Sigmoid colon (tissue), 7 donors: ENCODE data around the gene FKBP4. TPM values are rescaled to one million over a fixed set of nuclear protein-coding genes. Genes with fewer than 3 reads are reported as not detected.

Source experiments
- DNase-seq: peaks from one replicate; pipeline ENCODE4 v3.0.0-alpha.2; 2019
- H3K27ac ChIP-seq, 4 donors: fragments of 200-600 bp; sonication (generic); one replicate each; pipeline ENCODE4 v1.5.1; 2016 to 2019; ENCODE audit warnings: mild to moderate bottlenecking in 1 of 4
- H3K27me3 ChIP-seq, 3 donors: fragments of 200-600 bp; sonication (generic); one replicate each; pipeline ENCODE4 v1.5.1; 2019; ENCODE audit warnings: mild to moderate bottlenecking in 1 of 3
- H3K36me3 ChIP-seq, 4 donors: fragments of 200-600 bp; sonication (generic); one replicate each; pipeline ENCODE4 v1.5.1; 2016 to 2019
- H3K4me1 ChIP-seq, 4 donors: fragments of 200-600 bp; sonication (generic); one replicate each; pipeline ENCODE4 v1.5.1; 2017 to 2019
- H3K4me3 ChIP-seq, 4 donors: fragments of 200-600 bp; sonication (generic); one replicate each; pipeline ENCODE4 v1.5.1; 2017 to 2019; ENCODE audit warnings: mild to moderate bottlenecking in 2 of 4, moderate library complexity in 1 of 4
- H3K9me3 ChIP-seq, 4 donors: fragments of 200-600 bp in 3 of 4; sonication (generic) in 3 of 4; one replicate each; pipeline versions ENCODE4 v1.5.1 to v1.6.1; 2013 to 2019
- CTCF ChIP-seq, 4 experiments: fragments of 450-650 bp in 3 of 4; fragments of 200-600 bp in 1 of 4; IDR thresholded peaks; one replicate each; pipeline ENCODE4 v1.5.1; 2016 to 2019; ENCODE audit warnings: antibody characterized with exemption in 4 of 4, mild to moderate bottlenecking in 3 of 4, moderate library complexity in 2 of 4
- EP300 ChIP-seq, 4 donors: sonication (generic); formaldehyde crosslinking; IDR thresholded peaks; one replicate each; pipeline ENCODE4 v1.6.1; 2017; ENCODE audit warnings: antibody characterized with exemption in 4 of 4
- POLR2A ChIP-seq, 2 donors: fragments of 450-650 bp; IDR thresholded peaks; one replicate each; pipeline ENCODE4 v1.6.1; 2016; ENCODE audit warnings: antibody characterized with exemption in 2 of 2, mild to moderate bottlenecking in 2 of 2, moderate library complexity in 2 of 2
- POLR2AphosphoS5 ChIP-seq, 4 donors: sonication (generic); formaldehyde crosslinking; IDR thresholded peaks; one replicate each; pipeline ENCODE4 v1.6.1; 2017; ENCODE audit warnings: antibody characterized with exemption in 4 of 4
- WGBS, 2 donors: extraction: QIAGEN DNeasy Blood & Tissue Kit; methylation state at CpG; one replicate each; pipeline ENCODE4 v1.1.7; 2013; 5-methylcytosine and 5-hydroxymethylcytosine counted together
- intact Hi-C: fragments of 100-400 bp; cut with DNase I; formaldehyde crosslinking; loops from one replicate; pipeline ENCODE4 v1.15.1; 2023
- polyA plus RNA-seq, 3 donors: library from polyadenylated mRNA; stranded (reverse); fragments of 200-250 nt; gene quantifications; one replicate each; pipeline ENCODE4 v1.2.3, GENCODE V29; 2013
- total RNA-seq, 4 donors: library from RNA; depleted of rRNA; stranded (reverse); fragments of >200 nt; gene quantifications; one replicate each; pipeline ENCODE4 v1.1.0, GENCODE V29; 2016
- donor health status: healthy with polysubstance abuse.
- donor health status: Bipolar disorder and iron deficiency.
- donor health status: healthy.

FKBP4 gene
- total and polyA plus RNA-seq, 7 donors, result 21.3 to 44.5 (median 33.6) TPM

GRCh38 chr12:2776129-2776806 is 18.5 kb upstream of the FKBP4 start:
- Histone ChIP-seq H3K9me3 (no peaks in the 10 kb centered on the region), H3K27me3 (peaks cover 0 to 4% (median 0%) of the 10 kb centered on the region in 3 donors), H3K36me3 (no peaks in the 10 kb centered on the region), H3K4me3 (no peak overlapping the region), H3K4me1 (no peaks in the 10 kb centered on the region), H3K27ac (no peak overlapping the region)
- intact Hi-C loops, result no loop called here
- DNase-seq, result no peak
- 89% methylated on average over 20 of the region's 20 CpGs for WGBS, 2 donors
- TF ChIP-seq POLR2A (IDR thresholded peaks at IDR 0.05), result no peak
- TF ChIP-seq POLR2AphosphoS5 (IDR thresholded peaks at IDR 0.05), result no peak
- TF ChIP-seq CTCF (IDR thresholded peaks at IDR 0.05), result no peak
- no peak for TF ChIP-seq EP300 (IDR thresholded peaks at IDR 0.05)

- H3K4me3 ChIP-seq, result no peak overlapping the region
- no peaks in the 10 kb centered on the region for H3K9me3 ChIP-seq
- no peaks in the 10 kb centered on the region for H3K36me3 ChIP-seq
- peaks cover 0 to 10% (median 9%) of the 10 kb centered on the region in 4 donors for H3K4me1 ChIP-seq
- no peak overlapping the region for H3K27ac ChIP-seq
- peaks cover 0 to 6% (median 0%) of the 10 kb centered on the region in 3 donors for H3K27me3 ChIP-seq
- DNase-seq, result no peak
- WGBS, 2 donors, result 14 to 52% methylated on average over 4 of the region's 4 CpGs
- intact Hi-C loops, result no loop called here
- TF ChIP-seq POLR2A (IDR thresholded peaks at IDR 0.05), result no peak
Observed at GRCh38 chr12:2779281-2779680, 15.5 kb upstream of the FKBP4 start.

GRCh38 chr12:2783936-2784600 is 10.7 kb upstream of the FKBP4 start:
- H3K4me3 ChIP-seq, result peak overlapping the region in 3 of 4 donors; percentile 24 to 34 (median 25)

GRCh38 chr12:2785017-2785416 is 9.8 kb upstream of the FKBP4 start:
- no peak for TF ChIP-seq POLR2AphosphoS5 (IDR thresholded peaks at IDR 0.05)
- no peak for TF ChIP-seq POLR2A (IDR thresholded peaks at IDR 0.05)
- TF ChIP-seq CTCF (IDR thresholded peaks at IDR 0.05), result no peak
- no peak for TF ChIP-seq EP300 (IDR thresholded peaks at IDR 0.05)
- Histone ChIP-seq H3K4me3 (no peak overlapping the region), H3K27me3 (peaks cover 0 to 6% (median 0%) of the 10 kb centered on the region in 3 donors), H3K27ac (no peak overlapping the region), H3K4me1 (peaks cover 0 to 11% (median 10%) of the 10 kb centered on the region in 4 donors), H3K9me3 (no peaks in the 10 kb centered on the region), H3K36me3 (no peaks in the 10 kb centered on the region)
- intact Hi-C loops, result no loop called here
- DNase-seq, result no peak
- WGBS, 2 donors, result 13 to 59% methylated on average over 5 of the region's 5 CpGs

More at GRCh38 chr12:2783936-2784600, 10.7 kb upstream of the FKBP4 start:
- H3K9me3 ChIP-seq, result no peaks in the 10 kb centered on the region
- peak; percentile 79 for DNase-seq
- H3K36me3 ChIP-seq, result no peaks in the 10 kb centered on the region
- 7 to 14% methylated on average over 25 of the region's 25 CpGs for WGBS, 2 donors
- no peak for TF ChIP-seq POLR2AphosphoS5 (IDR thresholded peaks at IDR 0.05)
- peak; percentile 59 to 89 (median 81) for TF ChIP-seq CTCF (IDR thresholded peaks at IDR 0.05)
- peaks cover 0 to 11% (median 10%) of the 10 kb centered on the region in 4 donors for H3K4me1 ChIP-seq
- intact Hi-C loops, result loop anchor here (5.0 kb wide), 1 partner anchor 102 kb away; no protein-coding TSS in a partner anchor
- peaks cover 0 to 6% (median 0%) of the 10 kb centered on the region in 3 donors for H3K27me3 ChIP-seq
- H3K27ac ChIP-seq, result no peak overlapping the region

GRCh38 chr12:2791089-2791488 is 3.7 kb upstream of the FKBP4 start:
- no peaks in the 10 kb centered on the region for H3K9me3 ChIP-seq
- DNase-seq, result no peak
- intact Hi-C loops, result no loop called here

More at GRCh38 chr12:2791089-2791488, 3.7 kb upstream of the FKBP4 start:
- 91 to 92% methylated on average over 6 of the region's 6 CpGs for WGBS, 2 donors
- Histone ChIP-seq H3K27me3 (no peaks in the 10 kb centered on the region), H3K36me3 (no peaks in the 10 kb centered on the region), H3K27ac (no peak overlapping the region), H3K4me1 (peaks cover 0 to 10% (median 5%) of the 10 kb centered on the region in 4 donors), H3K4me3 (no peak overlapping the region)
- TF ChIP-seq POLR2A (IDR thresholded peaks at IDR 0.05) (no peak), POLR2AphosphoS5 (IDR thresholded peaks at IDR 0.05) (no peak), CTCF (IDR thresholded peaks at IDR 0.05) (no peak), EP300 (IDR thresholded peaks at IDR 0.05) (no peak)
